ENCODE data around the gene CDKAL1.
"Not testable (repeated sequence)": the region's sequence is repeated elsewhere in the genome, so short reads cannot be mapped to it uniquely, and the experiment has no call there.

CDKAL1 gene

DNA sequence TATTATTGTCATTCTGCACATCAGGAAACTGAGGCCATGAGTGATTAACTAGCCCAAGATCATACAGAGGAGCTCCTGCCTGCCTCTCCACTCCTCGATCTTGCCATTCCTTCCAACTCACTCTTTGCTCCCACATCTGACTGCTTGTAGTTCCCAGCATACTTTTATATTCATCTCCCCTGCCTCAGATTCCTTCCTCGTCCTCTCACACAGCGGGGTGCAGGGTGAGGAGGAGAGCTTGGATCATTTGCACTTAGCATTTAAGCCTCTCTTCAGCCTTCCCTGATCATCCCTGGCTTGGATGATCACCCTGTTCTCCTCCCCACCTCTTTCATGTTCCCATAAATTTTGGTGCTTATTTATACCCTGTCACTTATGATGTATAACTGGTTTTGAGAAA, 544.2 kb downstream of the CDKAL1 start:
- DNase-seq (ENCODE audit: low read depth): no peak

DNA sequence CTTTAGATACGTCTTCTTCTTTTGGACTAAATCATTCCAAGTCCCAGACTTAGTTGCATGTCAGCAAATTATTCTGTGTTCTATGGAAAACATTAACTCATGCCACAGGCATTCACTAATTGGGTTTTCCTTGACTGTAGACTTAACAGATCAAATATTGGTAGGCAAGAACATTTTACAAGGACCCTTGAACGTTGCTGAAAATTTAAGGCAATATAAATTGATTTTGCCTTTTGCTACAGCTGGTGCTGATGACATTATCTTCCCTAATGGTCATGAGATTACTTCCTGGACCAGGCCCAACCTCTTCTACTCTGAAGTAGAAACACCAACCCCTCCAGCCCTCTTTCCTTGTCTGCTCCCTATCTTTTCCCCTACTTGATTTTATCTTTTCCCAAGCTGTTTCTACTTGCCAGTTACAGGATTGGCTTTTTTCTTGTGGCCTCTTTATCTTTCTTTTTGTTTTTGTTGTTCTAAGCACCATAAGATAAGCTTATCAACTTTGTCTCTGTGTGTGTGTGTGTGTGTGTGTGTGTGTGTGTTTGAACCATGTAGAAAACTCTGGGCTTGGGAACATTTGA, 545.3 kb downstream of the CDKAL1 start:
- DNase-seq (ENCODE audit: low read depth): peak; percentile 22

DNA sequence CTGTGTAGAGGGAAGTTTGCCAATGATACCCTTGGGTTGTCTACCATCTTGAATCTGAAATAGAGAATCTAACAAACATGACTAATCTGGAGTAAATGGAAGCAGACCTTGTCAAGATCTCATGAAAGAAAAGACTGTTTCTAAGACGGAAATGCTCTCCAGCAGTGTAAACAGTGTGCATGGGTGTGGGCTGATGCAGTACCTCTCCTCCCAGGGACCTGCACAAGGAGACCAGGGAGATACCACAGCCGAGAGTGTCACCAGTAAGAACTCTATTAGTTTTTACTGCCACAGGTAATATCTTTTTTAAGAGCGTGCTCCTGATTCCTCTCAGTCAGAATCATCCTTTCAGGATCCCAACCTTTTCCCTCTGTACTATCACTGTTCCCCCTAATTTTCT, 546.0 kb downstream of the CDKAL1 start:
- DNase-seq (ENCODE audit: low read depth): no peak

DNA sequence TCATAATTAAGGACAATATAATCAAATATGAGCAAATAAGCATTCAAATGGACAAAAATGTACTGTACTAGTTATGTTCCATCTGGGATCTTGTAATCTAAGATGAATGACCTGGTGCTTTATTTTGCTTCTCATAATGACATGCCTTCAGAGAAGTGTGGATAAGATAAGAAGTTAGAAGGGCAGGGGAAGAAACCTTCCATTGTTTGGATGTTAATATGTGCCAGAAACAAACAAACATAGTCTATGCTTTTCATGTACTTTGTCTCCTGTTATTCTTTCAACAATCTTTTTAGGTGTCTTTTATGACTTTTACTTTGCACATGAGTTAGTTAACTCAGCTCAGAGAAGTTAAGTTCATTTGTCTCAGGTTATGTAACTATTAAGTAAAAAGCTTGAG, 547.8 kb downstream of the CDKAL1 start:
- no peak for DNase-seq (ENCODE audit: low read depth)

DNA sequence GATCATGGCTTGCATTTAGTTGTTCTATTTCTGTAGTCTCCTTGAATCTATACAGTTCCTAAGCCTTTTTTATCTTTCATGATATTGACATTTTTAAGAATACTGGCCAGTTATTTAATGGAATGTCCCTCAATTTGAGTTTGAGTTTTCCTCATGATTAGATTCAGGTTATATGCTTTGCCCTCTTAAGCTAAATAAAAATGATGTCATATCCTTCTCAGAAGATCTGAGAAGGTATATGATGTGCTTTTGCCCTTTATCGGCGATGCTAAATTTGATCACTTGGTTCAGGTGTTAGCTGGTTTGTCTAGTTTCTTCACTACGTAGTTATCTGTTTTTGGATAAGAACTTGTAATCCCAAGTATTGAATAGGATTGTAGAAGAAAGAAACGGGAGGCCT, 549.5 kb downstream of the CDKAL1 start:
- no peak for DNase-seq (ENCODE audit: low read depth)

DNA sequence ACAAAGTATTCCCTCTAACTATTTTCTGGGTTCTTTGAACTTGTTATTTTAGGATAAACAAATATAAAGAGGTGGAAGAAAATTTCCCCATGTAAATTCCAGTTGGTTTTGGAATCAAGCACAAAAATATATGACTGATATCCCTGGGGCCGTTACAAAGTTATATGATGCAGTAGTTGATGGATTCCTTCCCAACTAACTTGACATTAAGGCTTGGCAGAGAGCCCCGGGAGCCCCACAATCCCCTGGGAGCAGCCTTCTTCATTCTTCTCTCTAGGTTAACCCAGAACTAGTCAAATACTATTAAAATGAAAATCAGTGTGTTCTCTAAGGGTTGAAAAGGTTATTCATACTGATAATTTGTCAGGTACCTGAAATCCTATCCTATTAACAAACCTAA, 550.4 kb downstream of the CDKAL1 start:
- DNase-seq (ENCODE audit: low read depth): no peak

DNA sequence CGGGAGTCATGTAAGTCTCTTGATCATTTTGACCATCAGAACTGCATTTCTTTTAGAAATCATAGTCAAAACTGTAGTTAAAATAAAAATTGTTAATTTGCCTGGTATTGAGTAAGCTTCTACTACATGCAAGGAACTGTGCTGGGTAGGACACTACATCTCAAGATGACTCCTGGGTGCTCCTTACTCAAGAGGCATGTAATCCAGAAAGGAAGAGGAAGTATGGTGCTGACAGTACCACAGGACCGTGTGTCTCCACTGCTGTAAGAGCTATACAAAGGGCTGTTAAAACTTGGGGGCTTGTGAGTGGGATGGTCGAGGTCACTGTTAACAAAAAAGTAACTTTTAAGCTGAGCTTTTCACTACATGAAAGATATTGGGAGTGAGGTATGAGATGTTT, 551.0 kb downstream of the CDKAL1 start:
- no peak for DNase-seq (ENCODE audit: low read depth)

DNA sequence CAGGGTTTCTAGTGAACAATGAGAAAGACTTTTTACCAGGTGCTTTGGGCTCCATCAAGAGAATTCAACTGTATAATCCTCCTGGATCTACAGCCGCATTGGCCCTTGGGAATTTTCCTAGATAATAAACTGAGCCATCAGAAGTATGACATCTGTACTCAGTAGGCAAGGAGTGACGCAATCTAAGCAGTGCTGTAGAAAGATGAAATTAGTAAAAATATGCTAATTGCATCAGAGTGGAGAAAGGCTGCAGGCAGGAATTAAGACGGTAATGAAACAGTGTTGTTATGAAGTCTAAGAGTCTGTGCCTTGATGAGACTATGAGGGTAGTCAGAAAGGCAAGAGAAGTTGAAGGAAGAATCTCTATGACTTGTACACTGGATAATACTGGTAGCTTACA, 551.4 kb downstream of the CDKAL1 start:
- DNase-seq (ENCODE audit: low read depth): peak; percentile 18

DNA sequence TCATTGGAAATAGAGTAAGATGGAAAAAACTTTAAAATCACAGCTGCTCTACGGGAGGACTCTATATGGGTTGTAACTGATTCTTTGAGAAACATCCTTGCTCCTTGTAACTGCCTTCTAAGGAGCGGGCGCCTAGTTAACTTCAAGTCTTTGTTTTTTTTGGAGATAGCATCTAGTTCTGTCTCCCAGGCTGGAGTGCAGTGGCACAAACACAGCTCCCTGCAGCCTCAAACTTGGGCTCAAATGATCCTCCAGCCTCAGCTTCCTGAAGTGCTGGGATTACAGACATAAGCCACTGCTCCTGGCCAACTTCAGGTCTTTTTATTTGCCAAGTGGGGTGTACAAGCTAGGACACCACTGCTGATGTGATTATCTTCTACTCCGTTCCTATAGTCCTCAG, 552.9 kb downstream of the CDKAL1 start:
- DNase-seq (ENCODE audit: low read depth): no peak

DNA sequence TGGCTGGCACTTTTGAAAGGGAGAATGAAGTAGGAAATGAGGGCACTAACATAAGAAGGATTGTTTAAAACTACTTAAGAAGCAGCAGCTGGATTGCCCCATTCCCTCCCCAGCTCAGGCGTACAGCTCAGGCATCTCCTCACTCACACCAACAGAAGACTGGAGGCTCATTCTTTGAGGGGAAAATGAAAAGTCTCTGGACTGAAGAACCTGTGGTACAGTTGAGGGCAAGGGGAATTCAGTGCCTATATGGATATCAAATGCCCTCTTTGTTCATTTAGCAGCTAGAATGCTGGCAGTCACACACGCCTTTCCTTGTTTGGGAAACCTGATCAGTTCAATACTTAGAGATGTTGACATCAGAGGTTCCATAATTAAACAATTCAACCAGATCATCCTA, 557.2 kb downstream of the CDKAL1 start:
- DNase-seq (ENCODE audit: low read depth): no peak

DNA sequence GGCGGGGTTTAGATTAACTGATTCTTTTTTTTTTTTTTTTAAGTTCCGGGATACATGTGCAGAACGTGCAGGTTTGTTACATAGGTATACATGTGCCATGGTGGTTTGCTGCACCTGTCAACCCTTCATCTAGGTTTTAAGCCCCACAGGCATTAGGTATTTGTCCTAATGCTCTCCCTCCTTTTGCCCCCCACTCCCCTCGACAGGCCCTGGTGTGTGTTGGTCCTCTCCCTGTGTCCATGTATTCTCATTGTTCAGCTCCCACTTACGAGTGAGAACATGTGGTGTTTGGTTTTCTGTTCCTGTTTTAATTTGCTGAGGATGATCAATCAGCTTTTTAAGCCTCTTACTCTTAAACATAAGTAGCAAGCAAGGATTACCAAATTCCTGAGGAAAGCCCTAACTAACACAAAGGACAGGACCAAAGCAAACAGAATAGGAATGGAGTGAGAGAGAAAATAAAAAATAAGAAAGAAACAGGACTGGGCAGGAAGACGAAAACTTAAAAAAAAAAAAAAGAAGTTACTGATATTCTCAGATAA, 558.0 kb downstream of the CDKAL1 start:
- not testable (repeated sequence) for DNase-seq (ENCODE audit: low read depth)

DNA sequence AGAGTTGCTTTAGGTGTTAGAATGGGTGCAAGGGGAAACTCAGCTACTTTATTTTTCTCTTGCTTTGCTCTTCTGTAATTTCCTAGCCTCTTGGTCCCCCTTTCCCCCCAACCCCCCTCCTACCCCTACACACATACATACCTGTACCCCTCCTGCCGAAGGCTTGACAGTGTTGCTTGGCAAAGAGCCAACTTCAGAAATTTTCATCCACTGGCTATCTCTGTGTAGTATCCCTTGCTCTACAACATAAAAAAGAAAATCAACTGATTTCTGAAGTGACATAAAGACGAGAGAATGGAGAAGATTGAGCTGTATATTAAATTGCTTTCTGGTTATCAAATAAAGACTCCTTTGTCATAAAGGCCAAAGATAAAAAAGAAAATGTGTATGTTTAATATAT, 561.2 kb downstream of the CDKAL1 start:
- no peak for DNase-seq (ENCODE audit: low read depth)

DNA sequence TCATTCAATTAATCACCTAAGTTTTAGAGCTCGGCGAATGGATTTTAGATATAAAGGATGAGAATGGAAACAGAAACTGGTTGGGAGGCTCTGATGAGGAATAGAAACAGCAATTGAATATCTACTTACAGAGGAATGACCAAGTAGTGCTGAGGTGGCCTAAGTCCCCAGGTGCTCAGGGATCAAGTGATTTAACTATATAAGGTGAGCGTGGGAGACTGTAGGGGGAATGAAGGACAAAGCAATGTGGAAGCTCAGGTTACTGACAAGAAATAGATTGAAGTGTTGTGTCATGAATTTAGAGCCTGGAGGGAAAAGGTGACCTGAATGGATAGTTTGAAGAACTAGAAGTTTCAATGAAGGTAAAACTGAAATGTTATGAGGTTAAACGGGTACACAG, 563.9 kb downstream of the CDKAL1 start:
- no peak for DNase-seq (ENCODE audit: low read depth)

DNA sequence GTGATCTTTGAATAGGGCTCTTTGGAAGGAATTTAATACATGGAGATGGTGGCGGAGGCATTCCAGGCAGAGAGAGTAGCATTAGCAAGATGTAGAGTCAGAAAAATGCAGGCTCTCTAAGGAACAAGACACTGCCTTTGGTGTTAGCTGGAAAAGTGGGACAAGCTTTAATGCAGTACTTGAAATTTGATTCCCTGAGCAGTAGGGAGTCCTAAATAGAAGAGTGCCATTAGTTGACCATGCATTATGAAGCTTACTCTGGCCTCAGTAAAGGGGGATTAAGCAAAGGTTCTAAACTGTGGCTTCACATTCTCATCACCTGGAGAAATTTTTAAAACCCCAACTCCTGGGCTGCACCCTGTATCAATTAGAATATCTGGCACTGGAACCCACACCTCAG, 564.5 kb downstream of the CDKAL1 start:
- no peak for DNase-seq (ENCODE audit: low read depth)

DNA sequence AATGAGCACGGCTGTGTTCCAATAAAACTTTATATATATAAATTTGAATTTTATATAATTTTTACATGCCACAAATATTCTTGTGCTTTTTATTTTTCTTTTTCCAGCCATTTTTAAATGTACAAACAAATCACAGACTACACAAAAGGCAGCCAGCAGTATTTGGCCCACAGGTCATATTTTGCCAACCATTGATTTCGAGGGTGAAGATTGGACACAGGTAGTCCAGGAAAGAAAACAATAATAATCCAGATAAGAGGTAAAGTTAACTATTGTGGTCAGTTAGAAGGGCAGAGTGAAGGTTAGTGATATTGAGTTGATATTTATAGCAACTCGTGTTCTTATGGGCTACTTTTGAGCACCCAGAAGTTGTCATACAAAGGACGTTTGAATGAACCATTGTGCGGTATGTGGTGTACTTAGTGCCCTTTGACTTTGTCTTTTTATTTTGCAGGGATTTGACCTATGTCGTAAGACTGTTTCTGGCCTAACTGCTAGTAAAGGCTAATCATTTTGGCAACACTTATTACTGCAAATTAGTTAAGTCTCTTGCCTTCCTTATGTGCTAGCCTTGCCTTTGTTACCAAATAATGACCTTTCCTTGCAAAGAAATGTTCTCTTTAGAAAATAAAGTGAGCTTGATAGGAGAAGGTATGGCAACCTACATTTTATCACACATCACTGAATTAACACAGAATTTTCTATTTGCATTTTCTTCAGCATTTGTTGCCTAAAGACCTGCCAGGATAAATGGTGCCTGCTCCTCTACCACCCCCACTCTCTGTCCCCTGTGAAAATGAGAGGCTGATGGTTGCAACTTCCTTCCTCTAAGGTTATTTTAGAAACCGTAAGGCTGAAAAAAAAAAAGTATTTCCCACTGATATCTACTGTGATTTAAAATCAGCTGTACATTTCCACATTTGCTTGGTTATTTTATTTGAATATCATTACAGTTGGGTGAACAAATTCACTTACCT, 565.4 kb downstream of the CDKAL1 start:
- DNase-seq (ENCODE audit: low read depth): no peak

DNA sequence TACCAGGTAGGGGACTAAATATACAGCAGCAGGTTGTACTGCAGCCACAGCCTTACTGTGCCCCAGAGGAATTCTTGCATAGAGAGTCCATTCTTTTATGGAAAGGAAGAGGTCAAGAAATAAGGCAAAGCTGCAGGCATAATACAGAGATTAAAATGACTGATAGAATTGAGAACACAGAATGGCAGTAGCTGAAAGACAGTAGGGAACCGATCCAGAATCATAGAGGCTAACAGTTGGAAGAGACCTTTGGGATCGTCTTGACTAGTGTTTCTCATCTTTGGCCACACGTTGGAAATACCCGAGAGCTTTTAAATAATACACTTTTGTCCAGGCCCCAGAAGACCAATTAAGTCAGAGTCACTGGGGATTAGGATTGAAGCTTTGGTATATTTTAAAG, 566.7 kb downstream of the CDKAL1 start:
- DNase-seq (ENCODE audit: low read depth): no peak

DNA sequence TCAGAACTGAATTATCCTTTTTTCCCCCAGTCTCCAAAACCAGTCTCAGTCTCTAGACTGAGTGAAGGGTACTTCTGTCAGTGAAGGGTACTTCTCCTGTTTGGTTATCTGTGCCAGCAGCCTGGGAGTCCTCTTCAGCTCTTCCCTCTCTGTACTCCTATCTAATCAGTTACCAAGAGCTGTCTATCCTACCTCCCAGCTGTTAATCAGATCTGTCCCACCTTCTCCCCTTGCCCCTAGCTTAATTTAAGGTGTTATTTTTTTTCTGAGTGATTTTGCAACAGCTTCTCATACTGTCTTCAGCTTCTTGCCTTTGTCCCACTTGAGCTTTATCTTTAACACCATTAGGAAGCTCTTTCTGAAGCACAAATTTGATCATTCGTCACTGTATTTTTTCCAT, 567.4 kb downstream of the CDKAL1 start:
- no peak for DNase-seq (ENCODE audit: low read depth)

DNA sequence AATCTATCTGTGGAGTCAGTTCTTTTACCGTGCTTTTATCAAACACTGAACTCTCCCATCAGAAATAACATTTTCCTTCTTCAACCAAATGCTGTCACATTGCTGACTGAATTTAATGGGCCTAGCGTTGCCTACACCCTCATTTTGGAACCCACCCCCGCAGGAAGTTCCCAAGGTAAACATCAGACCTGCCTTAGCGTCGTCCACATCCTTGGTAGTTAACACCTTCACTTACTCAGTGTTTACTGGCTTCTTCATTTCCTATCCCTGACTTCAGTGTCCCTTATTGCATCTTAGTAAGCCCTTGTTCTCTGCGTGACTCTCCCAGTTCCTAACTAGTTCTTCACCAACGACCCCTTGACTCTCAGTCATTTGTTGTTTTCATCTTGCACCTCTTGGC, 567.9 kb downstream of the CDKAL1 start:
- DNase-seq (ENCODE audit: low read depth): no peak

DNA sequence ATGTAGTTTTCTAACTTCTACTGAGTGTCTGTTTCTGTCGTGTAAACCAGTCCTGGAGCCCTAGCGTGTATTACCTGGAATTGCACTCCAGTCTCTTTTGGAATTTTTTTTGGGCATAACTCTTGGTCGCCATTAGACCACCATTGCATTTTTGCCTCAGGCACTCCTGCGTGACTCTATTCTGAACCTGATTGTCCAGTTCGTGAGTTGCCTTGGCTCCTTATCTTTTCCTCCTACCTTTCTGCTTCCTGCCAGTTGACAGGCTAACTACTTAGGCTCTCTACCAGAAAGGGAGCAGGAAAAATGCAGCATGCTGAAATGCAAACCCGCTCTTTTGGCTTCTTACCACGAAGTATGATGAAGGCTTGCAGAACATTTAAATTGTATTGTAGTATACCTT, 568.4 kb downstream of the CDKAL1 start:
- DNase-seq (ENCODE audit: low read depth): no peak

DNA sequence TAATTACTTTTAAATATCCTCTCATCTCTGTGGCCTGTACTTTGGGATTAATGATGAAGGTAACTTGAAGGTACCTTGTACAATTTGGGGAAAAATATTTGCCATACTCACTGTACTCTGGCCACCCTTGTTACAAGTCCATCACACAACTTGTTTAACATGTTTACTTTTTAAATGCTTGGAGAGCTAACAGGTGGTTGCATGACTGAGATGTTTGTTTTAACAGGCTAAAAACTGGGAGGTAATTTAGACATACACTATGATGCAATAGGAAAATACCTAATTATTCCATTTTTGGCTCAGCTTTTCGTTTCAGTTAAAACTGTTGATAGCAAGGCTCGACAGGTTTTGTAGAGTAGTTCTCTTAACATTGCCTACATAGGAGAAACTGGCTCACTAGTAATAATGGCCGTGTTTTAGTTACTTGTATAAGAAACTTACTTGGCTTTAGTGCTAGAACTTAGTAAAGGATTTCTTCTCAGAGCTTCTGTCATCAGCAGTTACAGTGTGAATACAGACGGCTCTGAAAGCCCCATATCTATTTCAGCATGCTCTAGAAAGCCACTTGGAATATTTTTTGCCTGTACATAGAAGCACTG, 569.5 kb downstream of the CDKAL1 start:
- DNase-seq (ENCODE audit: low read depth): no peak

DNA sequence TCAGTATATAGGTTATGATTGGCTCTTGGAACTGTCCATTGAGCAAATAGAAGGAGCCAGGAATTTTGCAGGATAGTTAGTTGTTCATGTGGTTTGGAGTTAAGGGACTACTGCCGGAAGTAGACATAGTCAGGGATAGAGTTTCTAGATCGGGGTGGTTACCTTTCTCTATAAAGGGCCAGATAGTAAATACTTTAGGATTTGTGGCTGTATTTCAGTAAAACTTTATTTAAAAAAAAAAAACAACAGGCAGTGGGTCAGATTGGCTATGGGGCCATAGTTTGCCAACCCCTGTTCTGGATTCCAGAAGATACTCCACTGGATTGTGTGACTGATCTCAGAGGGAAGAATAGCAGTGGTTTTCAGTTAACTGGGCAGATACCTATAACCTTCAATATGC, 570.0 kb downstream of the CDKAL1 start:
- no peak for DNase-seq (ENCODE audit: low read depth)

DNA sequence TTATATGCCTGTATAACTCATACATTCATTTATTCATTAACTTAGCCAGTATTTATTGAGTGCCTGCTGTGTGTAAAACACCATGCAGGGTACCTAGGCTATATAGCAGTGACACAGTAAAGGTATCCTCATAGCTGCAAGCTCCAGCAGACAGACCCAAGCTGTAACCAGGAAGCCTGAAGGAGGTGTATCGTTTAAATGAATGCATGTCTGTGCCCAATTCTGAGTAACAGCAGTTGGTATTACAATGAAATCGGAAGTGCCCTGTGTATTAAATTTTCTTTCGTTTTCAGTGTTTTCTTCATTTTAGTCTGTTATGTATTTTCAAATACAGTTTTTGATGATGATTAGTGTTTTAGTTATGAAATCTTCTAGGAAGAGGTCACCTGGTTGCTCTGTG, 573.5 kb downstream of the CDKAL1 start:
- no peak for DNase-seq (ENCODE audit: low read depth)
